Stimulated activated CD4-positive, alpha-beta T cell treated with anti-CD3 and anti-CD28 coated beads, Interleukin-1b, Interleukin-23, amount 100 ng/mL, for 48 hours (primary cell): Measurements from ENCODE around the gene ITIH5.
A peak's percentile ranks its signal among the peaks of the same experiment; 100 is the strongest.

ENCODE experiments used
- DNase-seq: peaks from one replicate; pipeline ENCODE4 v3.0.0-alpha.2; 2020

Gene ITIH5

DNA sequence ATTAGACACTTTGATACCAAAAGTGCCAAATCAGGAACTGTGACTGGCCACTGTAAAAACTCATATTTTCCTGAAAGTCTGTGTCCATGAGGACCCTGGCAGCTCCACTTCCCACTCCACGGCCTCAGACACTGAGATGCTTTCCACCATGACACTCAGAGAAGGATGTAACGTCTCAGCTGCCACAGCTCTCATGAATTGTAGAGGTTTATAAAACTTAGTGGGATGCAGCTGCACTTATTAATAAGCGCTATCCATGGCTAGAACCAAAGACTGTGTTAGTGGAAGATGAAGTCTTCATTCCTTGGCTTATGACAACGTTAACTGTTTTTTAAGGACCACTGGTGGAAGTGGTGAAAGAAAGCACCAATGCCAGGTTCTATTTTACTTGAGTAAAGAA, 121.0 kb downstream of the ITIH5 start:
- DNase-seq: no peak

- DNase-seq: no peak
Measured at GRCh38 chr10:7545261-7545660, 121.5 kb downstream of the ITIH5 start.

GRCh38 chr10:7544203-7544602, 122.6 kb downstream of the ITIH5 start:
- DNase-seq: no peak

DNA sequence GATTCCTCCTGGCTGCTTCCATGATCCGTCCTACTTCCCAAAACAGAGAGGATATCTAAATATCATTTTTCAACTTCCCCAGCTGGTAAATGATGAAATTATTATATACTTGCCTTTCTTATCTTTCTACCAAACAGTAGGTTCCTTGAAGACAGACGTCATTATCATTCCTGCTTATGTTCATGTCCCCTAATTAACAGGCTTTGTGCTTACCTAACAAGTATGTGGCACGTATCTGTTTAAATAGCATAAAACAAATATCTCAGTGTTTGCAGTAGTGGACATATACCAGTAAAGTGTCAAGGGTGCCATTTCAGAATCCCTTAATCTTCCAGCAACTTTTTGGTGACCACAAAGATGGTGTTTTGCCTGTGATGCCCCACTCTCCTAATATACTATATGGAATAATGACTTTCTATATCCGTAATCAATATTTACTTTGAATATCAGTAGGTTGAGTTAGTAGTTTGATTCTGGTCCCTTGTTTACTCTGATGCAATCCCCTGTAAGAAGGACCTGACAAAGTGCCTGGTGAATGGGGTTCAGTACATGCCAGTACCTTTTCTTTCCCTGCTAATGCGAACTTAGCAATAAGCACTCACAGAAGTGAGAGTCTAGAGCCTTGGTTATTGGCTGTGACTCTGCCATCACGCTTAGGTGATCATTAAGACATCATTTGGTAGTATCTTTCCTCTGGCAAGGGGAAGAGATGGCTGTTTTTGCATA, 124.4 kb downstream of the ITIH5 start:
- DNase-seq: no peak

- no peak for DNase-seq
Measured at GRCh38 chr10:7541137-7542087, 125.4 kb downstream of the ITIH5 start.

GRCh38 chr10:7538970-7539654, 127.7 kb downstream of the ITIH5 start:
- DNase-seq: no peak

DNA sequence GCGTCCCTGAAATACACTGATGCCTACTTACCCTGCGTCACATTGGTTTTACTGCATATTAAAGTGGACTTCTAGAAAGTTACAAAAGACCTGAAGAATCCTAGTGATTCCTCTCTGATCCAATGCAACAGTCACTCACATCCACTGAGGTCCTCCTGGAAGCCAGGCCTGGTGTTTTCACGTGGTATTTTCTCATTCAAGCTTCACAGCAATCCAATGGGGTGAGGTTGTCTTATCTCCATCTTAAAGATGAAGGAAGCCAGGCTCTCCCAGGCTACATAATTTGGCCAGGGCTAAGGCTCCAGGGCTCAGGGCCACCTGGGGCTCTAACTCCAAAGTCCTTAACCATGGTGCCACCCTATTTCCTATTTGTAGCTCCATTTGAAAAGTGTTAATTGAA, 129.6 kb downstream of the ITIH5 start:
- no peak for DNase-seq

- no peak for DNase-seq
Measured at GRCh38 chr10:7534480-7534852, 132.3 kb downstream of the ITIH5 start.

DNA sequence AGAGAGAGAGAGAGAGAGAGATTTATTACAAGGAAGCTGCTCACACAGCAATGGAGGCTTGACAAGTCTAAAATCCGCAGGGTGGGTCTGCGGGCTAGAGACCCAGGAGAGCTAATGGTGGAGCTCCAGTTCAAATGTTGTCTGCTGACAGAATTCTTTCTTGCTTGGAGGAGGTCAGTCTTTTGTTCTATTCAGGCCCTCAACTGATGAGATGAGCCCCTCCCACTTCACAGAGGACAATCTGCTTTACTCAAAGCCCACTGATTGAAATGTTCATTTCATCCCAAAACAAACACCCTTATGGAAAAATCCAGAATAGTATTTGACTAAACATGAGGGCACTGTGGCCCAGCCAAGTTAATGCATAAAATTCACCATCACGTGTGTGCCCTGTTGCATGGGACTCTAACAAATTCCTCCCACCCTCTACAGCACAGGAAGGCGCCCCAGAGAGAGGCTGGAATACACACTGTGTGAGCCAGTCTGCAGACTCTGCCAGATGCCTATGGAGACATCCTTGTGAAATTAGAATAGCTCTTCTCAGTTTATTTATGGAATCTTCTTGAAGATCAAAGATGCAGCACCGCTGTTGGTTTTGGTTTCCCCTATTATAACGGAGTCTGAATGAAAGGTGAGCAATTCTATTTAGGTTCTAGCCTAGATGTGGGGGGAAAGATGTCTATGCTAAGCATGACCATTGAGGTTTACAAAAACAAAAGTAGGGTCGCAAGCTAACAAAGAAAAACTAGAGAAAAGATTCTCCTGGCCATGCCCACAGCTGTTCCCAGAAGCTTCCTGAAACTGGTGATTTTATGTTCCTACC, 132.9 kb downstream of the ITIH5 start:
- no peak for DNase-seq

DNA sequence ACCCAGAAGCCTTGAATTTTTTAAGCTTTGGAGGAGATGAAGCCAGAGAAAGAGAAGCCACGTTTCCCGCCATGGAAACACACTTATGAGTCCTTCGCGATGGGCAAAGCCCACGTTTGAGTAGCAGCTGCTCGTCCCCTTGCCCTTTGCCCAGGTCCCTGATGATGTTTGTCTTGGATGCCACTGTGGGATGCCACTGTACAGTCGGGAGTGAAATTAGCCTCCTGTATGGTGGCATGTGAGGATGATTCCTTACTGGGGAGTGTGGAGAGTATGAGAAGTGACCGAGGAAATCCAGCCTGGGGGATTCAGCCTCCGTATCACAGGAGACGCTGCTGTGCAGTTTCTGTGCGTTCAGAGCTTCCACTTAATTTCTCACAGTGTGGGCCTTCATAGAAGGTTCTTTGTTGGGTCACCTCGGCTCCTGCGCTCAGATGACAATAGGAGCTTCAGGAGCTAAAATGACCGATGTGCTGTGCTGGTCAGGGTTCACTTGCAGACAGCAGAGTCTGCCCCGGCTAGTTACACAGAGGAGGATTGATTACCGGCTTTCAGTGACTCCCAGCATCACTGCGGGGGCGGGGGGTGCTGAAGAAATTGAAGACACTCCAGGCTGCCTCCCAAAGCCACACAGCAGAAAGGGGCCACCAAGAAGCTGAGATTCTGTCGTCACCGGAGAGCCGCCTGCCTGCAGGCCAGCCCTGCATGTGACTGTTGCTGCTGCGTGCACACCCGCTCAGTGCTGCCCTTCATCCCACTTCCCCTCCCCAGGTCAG, 133.9 kb downstream of the ITIH5 start:
- no peak for DNase-seq

DNA sequence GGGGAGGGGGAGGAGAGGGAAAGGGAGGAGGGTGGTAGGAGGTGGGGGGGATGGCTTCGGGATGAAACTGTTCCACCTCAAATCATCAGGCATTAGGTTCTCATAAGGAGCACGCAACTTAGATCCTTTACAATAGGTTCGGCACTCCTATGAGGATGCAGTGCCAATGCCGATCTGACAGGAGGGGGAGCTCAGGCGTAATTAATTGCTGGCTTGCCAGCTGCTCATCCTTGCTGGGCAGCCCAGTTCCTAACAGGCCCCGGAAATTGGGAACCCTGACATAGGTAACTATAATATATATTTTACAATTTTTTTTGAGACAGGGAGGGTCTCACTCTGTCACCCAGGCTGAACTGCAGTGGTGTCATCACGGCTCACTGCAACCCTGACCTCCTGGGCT, 137.1 kb downstream of the ITIH5 start:
- no peak for DNase-seq

DNA sequence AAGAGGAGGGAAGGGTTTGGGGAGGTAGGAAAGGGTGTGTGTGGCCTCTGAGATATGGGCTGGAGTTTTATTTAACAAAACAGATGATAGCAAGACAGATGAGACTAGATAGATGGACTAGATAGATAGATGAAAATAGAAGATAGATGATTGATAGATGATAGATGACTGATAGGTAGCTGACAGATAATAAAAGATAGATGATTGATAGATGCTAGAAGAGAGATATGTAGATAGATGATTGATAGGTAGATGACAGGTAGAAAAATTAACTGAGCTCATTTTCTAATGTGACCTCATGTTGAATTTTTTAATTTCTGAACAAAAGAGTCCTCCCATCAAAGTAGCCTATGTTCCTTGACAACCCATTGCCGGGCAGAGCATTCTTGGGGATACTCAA, 139.3 kb downstream of the ITIH5 start:
- no peak for DNase-seq

DNA sequence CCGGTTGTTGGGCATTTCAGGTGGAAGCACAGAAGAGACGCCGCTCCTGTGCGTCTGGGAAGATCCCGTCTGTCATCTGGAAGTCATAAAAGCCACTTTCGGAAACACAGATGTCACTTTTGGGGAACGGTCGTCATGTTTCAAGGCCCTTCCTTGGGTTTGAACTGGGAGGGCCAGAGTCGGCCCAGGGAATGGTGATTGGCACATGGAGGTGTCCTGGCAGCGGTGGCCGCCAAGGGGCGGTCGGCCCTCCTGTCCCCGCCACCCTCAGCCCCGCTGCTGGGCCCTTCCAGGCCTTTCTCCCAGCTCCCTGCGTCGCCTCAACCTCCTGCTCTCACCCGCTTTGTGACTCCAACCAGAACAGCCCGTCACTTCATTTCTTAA, 140.8 kb downstream of the ITIH5 start:
- no peak for DNase-seq

DNA sequence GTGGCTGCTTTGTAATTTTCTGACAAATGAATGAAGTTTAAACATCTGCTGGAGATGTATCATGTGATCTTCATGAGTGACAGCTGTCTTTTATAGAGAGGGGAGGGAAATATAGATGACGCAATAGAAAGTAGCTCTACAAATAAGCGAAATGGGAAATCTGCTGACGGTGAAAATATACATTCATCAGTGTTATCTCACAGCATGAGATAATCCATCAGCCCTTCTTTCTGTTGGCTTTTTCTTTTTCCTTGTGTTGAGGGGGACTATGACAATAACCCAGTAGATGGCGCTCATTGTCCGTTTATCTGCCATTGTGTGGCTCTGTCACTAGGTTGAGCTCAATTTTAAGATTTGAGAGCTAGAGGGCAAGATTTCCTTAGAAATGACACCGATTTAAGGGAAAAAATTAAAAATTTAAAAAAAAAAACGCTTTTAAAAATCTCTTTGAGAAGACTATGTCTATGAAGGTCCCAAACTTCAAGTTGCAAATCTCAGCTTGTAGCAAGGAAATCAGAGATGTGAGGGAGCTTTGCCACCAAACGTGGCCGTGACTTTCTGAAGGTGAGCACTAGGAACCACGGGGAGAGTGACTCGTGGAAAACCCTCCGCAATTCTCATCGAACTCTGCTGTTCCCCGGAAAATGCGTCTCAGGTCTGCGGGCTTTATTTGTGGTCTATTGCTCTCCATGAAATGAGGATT, 141.3 kb downstream of the ITIH5 start:
- DNase-seq: peak; percentile 57

GRCh38 chr10:7523656-7524055, 143.1 kb downstream of the ITIH5 start:
- no peak for DNase-seq

DNA sequence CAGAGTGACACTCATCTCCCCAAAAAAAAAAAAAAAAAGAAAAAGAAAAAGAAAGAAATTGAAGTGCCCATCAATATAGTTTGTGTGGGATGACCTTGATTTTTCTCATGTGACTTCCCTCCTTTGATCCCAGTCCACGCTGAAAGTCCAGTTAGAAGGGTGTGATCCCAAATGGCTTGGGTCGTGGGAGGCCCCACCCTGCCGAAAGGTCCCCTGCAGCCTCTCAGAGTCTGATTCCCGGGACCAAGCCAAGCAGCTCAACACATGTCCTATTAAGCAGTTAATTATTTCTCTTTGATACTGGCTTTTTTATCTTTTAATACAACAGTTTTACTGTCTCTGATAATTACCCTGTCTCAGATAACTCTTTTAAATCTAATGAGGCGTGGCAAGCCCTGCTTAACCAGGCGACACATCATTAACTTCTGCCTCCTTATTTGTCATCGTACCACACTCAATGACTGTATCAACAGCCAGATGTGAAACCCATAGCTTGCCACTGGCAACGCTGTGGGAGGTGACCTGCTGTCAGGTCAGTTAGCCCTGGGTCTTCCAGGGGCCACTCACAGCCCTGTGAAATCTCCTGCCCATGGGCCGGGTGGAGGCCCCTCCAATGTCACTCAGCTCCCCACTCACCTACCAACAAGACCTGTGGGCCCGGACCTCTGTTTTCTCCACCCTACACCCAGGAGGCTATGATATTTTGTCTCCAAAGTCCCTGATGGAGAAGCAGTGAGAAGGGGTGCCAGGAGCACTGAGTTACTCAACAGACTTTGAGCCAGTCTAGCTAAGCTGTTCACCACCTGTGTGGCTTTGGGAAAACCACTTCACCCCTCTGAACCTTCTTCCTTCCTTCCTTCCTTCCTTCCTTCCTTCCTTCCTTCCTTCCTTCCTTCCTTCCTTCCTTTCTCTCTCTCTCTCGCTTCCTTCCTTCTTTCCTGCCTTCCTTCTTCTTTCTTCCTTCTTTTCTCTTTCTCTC, 146.0 kb downstream of the ITIH5 start:
- no peak for DNase-seq

GRCh38 chr10:7519351-7519750, 147.4 kb downstream of the ITIH5 start:
- no peak for DNase-seq

DNA sequence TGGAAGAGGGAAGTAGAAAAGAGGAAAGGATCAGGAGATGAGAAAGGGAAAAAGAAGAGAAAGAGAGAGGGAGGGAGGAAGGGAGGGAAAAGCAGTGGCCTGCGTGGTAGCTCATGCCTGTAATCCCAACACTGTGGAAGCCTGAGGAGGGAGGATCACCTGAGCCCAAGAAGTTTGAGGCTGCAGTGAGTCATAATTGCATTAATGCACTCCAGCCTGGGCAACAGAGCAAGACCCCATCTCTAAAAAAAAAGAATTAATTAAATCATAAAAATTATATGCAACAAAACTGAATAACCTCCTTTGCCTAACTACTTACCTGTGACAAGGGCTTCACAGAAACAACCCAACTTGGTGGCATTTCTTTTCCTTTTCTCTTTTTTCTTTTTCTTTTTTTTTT, 148.1 kb downstream of the ITIH5 start:
- no peak for DNase-seq

DNA sequence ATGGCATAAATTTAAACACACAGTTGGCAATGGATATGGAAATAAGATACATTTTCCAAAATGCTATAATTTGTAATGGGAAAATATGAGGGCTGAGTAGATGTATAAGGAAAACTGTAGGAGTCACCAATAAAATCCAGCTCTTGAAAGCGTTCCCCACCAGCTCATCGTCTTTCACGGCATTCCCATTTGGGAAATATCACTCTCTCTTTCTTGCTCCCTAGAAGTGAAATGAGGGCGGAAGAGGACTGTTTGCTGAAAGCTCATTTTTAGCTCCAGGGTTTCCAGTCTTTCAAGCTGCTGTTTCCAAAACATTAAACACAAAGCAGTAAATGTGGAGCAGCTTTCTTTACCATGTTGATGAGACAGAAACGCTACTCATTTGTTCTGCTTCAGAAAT, 151.3 kb downstream of the ITIH5 start:
- no peak for DNase-seq

GRCh38 chr10:7513936-7514335, 152.8 kb downstream of the ITIH5 start:
- DNase-seq: no peak
